Brain microvascular endothelial cell (primary cell): ENCODE results near the gene ATP7A.
A peak's percentile ranks its signal among the peaks of the same experiment; 100 is the strongest.

Experiments used
- DNase-seq: peaks from one replicate; pipeline ENCODE4 v3.0.0-alpha.2; 2020
- H3K27ac ChIP-seq: fragments of 250-450 bp; sonication (Bioruptor Pico); 2 replicates; pipeline ENCODE4 v1.5.1; 2020; ENCODE audit warnings: mild to moderate bottlenecking, moderate library complexity
- H3K27me3 ChIP-seq: fragments of 250-450 bp; sonication (Bioruptor Pico); replicated peaks from 2 replicates; pipeline ENCODE4 v1.5.1; 2020; ENCODE audit warnings: mild to moderate bottlenecking
- H3K36me3 ChIP-seq: fragments of 250-450 bp; sonication (Bioruptor Pico); replicated peaks from 2 replicates; pipeline ENCODE4 v1.5.1; 2020; ENCODE audit warnings: mild to moderate bottlenecking
- H3K4me3 ChIP-seq: 2 replicates; pipeline ENCODE4 v1.5.1; 2011; ENCODE audit warnings: low read depth, mild to moderate bottlenecking, control low read depth, low read length, moderate library complexity
- CTCF ChIP-seq: IDR thresholded peaks from 2 replicates; pipeline ENCODE4 v1.5.1; 2011; ENCODE audit warnings: low read depth, mild to moderate bottlenecking, moderate library complexity, low read length, control low read depth, inconsistent platforms; ENCODE audit errors: missing control alignments
- in situ Hi-C: cut with HindIII; loops from 2 replicates; pipeline ENCODE4 v1.10.0; 2017; ENCODE audit warnings: low sequenced_read_pairs, low pct_ligation_motif_present

Gene ATP7A

GRCh38 chrX:77979870-77980269 lies 69.4 kb downstream of the ATP7A start:
- H3K27me3 ChIP-seq: no peaks in the 10 kb centered on the region
- no peak overlapping the region for H3K4me3 ChIP-seq
- in situ Hi-C loops: no loop called here
- H3K36me3 ChIP-seq: no peaks in the 10 kb centered on the region
- TF ChIP-seq CTCF: no peak
- no peak overlapping the region for H3K27ac ChIP-seq
- DNase-seq: no peak

- no peaks in the 10 kb centered on the region for H3K27me3 ChIP-seq
- peak; percentile 11 for DNase-seq
- H3K27ac ChIP-seq: no peak overlapping the region
- no peaks in the 10 kb centered on the region for H3K36me3 ChIP-seq
- no peak overlapping the region for H3K4me3 ChIP-seq
- TF ChIP-seq CTCF: no peak
- in situ Hi-C loops: no loop called here
Measured at GRCh38 chrX:78011846-78012245, 101.4 kb downstream of the ATP7A start.

- no peak for DNase-seq
- no peak for TF ChIP-seq CTCF
- Histone ChIP-seq H3K4me3 (no peak overlapping the region), H3K27ac (no peak overlapping the region), H3K27me3 (no peaks in the 10 kb centered on the region), H3K36me3 (no peaks in the 10 kb centered on the region)
- in situ Hi-C loops: no loop called here
Measured at GRCh38 chrX:78019586-78020483, 109.3 kb downstream of the ATP7A start.

GRCh38 chrX:78024349-78025059 lies 114.0 kb downstream of the ATP7A start:
- no peak overlapping the region for H3K4me3 ChIP-seq
- DNase-seq: no peak
- H3K27me3 ChIP-seq: no peaks in the 10 kb centered on the region
- H3K36me3 ChIP-seq: no peaks in the 10 kb centered on the region
- peak; percentile 65 for TF ChIP-seq CTCF
- in situ Hi-C loops: no loop called here
- no peak overlapping the region for H3K27ac ChIP-seq

- Histone ChIP-seq H3K27ac (no peak overlapping the region), H3K4me3 (no peak overlapping the region), H3K27me3 (no peaks in the 10 kb centered on the region), H3K36me3 (no peaks in the 10 kb centered on the region)
- no peak for DNase-seq
- no peak for TF ChIP-seq CTCF
- in situ Hi-C loops: no loop called here
Measured at GRCh38 chrX:78027798-78028197, 117.3 kb downstream of the ATP7A start.
